HG03066 (cell line): ENCODE results near the gene ASH1L.
"Not testable (repeated sequence)": the region's sequence is repeated elsewhere in the genome, so short reads cannot be mapped to it uniquely, and the experiment has no call there.

Experiments
- ATAC-seq: cut with Tn5 transposase; IDR thresholded peaks from one replicate; pipeline ENCODE4 v1.9.1; 2021; ENCODE audit warnings: low read depth; ENCODE audit not compliant: unreplicated experiment

The ASH1L gene

GRCh38 chr1:155455588-155456195, 106.9 kb downstream of the ASH1L start:
- no peak for ATAC-seq

GRCh38 chr1:155454096-155454495, 108.5 kb downstream of the ASH1L start:
- no peak for ATAC-seq

DNA sequence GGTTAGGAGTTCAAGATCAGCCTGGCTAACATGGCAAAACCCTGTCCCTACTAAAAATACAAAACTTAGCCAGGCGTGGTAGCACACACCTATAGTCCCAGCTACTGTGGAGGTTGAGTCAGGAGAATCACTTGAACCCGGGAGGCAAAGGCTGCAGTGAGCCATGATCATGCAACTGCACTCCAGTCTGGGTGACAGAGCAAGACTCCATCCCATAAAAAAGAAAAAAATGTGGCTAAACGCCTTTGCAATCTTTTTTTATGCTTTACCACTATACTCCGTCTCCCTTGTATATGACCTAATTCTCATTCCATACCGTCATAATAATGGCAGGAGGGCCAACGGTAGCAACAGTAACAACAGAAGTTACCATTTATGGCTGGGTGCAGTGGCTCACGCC, 109.5 kb downstream of the ASH1L start:
- ATAC-seq, result no peak

DNA sequence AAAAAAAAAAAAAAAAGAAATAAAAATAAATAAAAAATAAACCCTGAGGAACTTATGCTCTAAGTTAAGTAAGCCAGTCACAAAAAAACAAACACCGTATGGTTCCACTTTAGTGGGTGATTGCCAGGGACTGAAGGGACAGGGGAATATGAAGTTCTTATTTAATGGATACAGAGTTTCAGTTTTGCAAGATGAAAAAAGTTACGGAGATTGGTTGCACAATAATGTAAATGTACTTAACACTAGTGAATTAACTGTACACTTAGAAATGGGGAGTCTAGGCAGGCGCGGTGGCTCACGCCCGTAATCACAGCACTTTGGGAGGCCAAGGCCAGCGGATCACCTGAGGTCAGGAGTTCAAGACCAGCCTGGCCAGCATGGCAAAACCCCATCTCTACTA, 111.4 kb downstream of the ASH1L start:
- no peak for ATAC-seq

DNA sequence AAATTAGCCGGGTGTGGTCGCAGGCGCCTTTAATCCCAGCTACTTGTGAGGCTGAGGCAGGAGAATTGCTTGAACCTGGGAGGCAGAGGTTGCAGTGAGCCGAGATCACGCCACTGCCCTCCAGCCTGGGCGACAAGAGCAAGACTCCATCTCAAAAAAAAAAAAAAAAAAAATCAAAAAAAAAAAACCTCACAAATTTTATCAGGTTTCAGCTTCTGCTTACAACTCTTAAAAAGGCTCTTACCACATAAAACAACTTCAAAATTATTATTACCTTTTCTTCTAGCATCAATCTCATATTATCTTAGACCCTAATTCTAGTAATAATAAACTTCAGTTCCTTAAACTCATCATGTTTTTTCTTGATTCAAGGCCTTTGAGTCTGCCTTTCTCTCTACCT, 120.2 kb downstream of the ASH1L start:
- not testable (repeated sequence) for ATAC-seq

GRCh38 chr1:155437405-155437804, 125.2 kb downstream of the ASH1L start:
- no peak for ATAC-seq

DNA sequence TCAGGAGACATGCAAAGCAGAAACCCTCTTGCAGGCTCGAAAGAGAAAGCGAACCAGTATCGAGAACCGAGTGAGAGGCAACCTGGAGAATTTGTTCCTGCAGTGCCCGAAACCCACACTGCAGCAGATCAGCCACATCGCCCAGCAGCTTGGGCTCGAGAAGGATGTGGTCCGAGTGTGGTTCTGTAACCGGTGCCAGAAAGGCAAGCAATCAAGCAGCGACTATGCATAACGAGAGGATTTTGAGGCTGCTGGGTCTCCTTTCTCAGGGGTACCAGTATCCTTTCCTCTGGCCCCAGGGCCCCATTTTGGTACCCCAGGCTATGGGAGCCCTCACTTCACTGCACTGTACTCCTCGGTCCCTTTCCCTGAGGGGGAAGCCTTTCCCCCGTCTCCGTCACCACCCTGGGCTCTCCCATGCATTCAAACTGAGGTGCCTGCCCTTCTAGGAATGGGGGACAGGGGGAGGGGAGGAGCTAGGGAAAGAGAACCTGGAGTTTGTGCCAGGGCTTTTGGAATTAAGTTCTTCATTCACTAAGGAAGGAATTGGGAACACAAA, 128.7 kb downstream of the ASH1L start:
- ATAC-seq, result not testable (repeated sequence)

- not testable (repeated sequence) for ATAC-seq
These were observed 129.3 kb downstream of the ASH1L start for GRCh38 chr1:155433128-155433830.

DNA sequence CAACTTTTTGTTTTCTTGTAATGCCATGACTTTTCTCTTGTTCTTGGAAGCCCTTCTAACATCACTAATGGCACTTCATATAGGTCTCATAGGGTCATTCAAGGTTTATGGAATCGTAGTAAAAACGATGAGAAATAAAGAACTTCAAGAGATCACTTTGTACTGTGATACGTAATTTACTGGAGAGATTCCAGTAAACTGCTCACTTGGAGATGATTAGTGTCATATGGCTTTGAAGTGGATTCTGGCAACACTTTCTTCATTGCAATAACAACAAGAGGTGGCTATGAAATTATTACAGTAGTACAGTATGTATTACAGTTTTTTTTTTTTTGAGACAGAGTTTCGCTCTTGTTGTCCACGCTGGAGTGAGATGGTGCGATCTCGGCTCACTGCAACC, 138.5 kb downstream of the ASH1L start:
- ATAC-seq, result no peak

- ATAC-seq, result no peak
These were observed 141.8 kb downstream of the ASH1L start for GRCh38 chr1:155420788-155421187.

GRCh38 chr1:155411840-155412239, 150.8 kb downstream of the ASH1L start:
- ATAC-seq, result not testable (repeated sequence)

DNA sequence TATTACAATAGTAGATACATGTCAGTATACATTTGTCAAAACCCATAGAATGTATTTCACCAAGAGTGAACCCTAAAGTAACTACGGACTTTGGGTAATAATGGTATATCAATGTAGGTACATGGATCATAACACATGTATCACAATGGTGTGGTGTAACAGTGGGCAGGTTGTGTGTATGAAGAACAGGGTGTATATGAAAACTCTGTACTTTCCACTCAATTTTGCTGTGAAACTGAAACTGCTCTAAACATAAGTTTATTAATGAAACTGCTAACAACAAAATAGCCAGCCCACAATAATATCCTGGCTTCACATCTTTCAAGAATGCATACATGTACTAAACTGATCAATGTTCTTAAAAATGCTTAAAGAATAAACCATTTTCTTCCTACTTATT, 151.7 kb downstream of the ASH1L start:
- ATAC-seq, result no peak

- no peak for ATAC-seq
These were observed 165.6 kb downstream of the ASH1L start for GRCh38 chr1:155396874-155397476.

- ATAC-seq, result no peak
These were observed 169.6 kb downstream of the ASH1L start for GRCh38 chr1:155392898-155393411.

GRCh38 chr1:155389826-155390225, 172.8 kb downstream of the ASH1L start:
- ATAC-seq, result no peak

- ATAC-seq, result not testable (repeated sequence)
These were observed 176.8 kb downstream of the ASH1L start for GRCh38 chr1:155385836-155386235.

DNA sequence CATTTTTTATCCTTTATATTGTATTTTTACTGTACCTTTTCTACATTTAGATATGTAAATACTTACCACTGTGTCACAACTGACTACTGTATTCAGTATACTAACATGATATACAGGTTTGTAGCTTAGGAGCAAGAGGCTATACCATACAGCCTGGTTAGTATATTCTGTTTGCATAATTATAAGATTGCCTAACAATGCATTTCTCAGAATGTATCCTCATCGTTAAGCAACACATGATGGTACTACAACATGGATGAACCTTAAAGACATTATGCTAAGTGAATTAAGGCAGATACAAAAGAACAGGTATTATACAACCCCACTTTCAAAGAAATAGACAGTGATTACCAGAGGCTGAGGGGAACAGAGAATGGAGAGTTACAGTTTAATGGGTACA, 179.2 kb downstream of the ASH1L start:
- no peak for ATAC-seq

DNA sequence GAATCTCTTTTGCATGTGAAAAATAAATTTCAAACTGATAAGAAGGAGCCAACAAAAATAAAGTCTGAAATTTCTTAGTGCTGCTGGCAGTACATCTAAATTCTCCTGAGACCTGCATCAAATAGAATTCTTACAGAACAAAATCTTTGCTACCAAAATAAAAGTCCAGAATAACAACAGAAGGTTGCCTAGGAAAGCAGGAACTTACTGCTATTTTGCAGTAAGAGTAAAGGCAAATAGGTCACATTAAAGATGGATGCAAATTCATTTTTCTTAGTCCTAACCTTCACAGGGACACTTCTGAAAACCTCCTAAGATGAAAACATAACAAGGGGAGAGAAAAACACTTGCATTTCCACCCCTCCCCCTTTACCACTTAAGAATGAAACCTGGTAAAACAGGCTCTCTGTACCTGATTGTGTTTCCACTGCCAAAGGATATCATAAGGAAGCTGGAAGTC, 182.9 kb downstream of the ASH1L start:
- ATAC-seq, result no peak

DNA sequence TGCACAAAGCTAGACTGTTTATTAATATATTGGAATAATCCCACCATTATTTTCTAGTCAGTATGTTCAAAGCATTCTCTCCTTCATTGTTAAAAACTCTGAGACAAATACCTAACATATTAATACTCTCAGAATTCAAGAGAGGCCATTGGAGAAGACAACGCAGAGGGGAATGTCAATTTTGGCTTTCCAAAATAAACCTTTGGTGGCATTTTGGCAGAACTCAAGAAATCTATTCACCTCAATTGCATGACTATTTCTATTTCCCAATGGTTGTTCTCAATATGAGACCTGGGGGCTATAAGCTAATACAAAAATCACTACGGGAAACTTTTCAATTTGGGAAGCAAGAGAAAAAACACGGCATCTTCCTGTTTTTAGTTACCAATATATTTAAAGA, 183.4 kb downstream of the ASH1L start:
- ATAC-seq, result no peak

GRCh38 chr1:155360051-155360450, 202.6 kb downstream of the ASH1L start:
- ATAC-seq, result no peak

- ATAC-seq, result no peak
These were observed 210.0 kb downstream of the ASH1L start for GRCh38 chr1:155352631-155353030.
